Measurements from ENCODE around the gene CNFN.

The CNFN gene

DNA sequence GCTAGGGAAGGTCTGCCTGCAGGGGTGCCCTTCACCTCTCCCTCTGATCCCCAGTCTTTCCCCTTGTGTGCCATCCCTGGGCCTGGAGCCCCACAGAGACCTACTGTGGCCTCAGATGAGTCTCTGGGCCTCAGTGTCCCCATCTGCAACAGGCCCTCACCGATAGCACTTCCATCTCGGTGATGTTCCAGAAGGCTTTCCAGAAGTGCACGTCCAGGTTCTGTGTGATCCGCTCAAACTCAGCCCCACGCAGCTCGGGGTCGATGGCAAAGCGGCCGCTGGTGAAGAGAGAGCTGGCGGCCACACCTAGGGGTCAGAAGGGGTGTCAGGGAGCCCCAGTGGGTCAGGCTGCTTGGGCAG is 17.7 kb upstream of the CNFN start:
- DNase-seq: no peak

DNA sequence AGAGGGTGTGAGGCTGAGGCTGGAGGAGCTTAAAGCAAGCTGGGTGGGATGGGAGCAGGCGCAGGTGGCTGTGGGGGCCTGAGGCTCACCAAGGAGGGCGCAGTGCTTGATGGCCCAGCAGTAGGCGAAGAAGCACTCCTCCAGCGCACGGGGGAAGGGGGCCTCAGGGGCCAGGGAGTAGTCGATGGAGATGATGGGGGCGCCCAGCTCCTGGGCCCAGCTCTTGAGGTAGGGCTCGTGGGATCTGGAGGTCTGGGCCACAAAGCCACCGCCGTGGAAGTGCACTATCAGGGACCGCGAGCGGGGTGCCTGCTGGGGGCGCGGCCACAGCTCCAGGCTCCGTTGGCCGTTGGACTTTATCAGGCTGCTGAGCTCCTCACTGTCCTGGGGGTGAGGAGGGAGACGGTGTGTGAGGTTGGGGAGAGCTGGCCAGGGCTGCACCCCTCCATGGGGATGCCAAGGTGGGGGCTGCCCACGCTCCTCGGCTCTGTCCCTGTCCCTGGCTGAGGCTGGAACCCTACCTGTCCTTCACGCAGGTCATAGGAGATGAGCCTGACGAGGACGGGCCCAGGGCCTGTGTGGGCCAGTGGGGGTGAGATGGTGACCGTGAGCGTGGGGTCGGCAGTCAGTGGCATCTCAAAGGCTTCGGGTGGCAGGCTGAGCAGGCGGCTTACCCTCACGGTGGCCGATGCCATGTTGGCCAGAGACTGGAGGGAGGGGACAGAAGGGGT is 17.2 kb upstream of the CNFN start:
- DNase-seq: no peak

DNA sequence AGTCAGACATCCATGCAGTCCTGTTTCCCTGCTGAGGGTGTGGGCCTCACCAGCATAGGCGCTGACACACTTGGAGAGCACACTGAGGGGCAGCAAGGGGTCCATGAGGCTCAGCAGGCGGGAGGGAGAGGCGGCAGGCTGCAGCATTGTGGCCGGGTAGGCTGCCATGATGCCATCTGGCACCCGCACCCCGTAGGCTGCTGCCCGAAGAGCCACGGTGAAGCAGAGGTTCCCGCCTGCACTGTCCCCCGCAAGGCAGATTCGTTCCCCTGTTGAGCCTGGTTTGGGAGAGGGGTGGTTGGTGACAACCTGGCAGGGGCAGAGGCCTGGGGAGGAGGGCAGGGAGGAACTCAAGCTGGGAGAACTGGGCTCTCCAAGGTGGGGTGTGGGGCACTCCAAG is 16.0 kb upstream of the CNFN start:
- no peak for DNase-seq

DNA sequence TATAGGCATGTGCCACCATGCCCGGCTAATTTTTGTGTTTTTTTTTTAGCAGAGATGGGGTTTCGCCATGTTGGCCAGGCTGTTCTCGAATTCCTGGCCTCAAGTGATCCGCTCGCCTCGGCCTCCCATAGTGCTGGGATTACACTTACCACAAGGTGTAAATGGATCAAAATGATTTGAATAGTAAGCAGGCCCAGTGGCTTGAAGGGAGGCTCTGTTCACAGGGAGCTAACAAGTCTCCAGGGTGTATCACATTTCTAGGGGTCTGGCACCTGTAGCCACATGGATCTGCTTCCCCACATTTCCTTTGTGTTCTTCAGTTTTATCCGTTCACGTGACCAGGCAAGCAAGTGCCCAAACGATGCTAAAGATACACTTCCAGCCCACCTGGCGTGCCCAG is 13.5 kb upstream of the CNFN start:
- no peak for DNase-seq

DNA sequence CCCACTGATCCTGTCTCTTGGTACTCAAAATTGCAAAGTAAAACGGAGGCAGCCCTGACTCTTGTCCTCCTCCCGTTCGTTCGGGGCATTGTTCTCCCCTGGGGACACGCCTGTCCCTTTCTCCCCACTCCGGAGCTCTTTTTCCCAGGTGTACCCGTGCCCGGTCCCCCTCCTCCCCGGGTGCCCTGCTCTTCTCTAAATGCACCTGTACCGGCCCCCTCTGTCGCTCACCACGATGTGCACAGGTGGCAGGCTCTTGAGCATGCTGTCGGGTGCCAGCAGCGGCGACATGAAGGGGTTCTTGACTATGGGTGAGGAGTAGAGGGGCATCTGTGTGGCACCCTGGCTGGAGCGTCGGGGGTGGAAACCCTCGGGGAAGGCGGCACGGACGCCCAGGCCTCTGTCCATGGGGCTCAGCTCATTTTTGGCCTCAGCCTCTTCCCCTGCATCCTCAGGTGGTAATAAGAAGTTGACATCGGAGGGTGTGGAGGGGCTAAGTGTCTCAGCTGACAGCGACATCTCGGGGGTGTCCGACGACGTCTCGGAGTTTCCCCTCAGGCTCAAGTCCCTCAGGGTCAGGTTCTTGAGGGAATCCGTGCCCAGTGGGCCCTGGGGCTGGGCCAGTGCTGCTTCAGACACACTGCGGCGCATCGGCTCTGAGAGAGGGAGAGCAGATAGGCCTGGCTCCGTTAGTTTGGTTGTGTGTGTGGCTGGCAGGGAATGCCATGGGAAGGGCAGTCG is 12.4 kb upstream of the CNFN start:
- DNase-seq: no peak

DNA sequence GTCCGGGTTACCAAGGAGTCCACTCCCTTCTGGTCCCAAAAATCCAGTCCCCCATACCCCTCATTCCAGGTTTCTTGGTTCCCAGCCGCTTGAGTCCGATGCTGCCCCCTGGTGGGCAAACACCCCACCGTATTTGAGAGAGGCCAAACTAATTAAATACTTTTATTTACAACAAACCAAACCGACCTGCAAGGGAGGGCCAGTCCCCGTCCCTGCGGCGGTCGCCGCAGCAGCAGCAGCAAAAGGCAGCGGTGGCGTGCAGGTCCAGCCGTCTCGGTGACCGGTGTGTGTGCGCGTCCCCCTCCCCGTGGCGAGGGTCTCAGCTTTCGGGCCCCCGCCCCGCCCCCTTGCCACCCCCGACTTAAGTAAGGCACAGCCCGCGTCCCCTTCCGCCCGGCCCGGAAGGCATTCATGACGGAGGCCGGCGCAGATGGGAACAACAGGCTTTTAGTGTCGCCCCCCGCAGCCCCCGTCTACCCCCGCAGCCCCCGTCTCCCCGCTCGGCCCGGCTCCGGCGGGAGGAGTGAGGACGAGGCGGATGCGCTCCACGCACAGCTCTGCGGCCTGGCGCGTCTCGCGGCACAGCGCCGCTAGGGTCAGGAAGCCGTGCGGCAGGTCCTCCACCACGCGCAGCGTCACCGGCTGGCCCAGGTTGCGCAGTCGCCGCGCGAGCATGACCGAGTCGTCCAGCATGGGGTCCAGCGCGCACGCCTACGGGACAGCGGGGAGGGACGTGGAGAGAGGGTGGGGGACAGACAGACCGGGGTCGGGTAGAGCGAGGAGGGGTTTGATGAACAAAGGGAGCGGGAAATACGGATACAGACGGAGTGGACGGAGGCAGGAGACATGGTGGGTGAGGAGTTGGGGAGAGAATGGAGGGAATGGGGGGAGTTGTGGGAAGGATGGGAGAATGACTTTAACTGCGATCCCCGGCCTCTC is 11.5 kb upstream of the CNFN start:
- DNase-seq: peak; percentile 60 to 64

DNA sequence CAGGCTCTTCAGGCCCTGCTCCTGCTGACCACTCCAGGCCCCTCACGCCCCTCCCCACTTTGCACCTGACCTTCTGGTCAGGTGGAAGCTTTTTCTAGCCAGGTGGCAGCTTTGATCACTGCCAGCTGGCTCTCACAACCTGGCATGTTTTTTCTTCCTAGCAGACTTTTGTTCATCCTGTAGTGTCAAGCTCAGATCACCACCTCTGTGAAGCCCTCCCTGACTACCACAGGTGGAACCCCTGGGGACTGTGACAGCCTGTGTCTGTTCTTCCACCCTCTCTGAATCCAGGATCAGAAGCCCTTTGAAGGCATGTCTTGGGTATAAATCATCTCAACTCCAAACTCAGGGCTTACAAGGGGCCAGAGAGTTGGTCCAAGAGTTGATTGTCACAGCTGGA is 10.3 kb upstream of the CNFN start:
- no peak for DNase-seq

DNA sequence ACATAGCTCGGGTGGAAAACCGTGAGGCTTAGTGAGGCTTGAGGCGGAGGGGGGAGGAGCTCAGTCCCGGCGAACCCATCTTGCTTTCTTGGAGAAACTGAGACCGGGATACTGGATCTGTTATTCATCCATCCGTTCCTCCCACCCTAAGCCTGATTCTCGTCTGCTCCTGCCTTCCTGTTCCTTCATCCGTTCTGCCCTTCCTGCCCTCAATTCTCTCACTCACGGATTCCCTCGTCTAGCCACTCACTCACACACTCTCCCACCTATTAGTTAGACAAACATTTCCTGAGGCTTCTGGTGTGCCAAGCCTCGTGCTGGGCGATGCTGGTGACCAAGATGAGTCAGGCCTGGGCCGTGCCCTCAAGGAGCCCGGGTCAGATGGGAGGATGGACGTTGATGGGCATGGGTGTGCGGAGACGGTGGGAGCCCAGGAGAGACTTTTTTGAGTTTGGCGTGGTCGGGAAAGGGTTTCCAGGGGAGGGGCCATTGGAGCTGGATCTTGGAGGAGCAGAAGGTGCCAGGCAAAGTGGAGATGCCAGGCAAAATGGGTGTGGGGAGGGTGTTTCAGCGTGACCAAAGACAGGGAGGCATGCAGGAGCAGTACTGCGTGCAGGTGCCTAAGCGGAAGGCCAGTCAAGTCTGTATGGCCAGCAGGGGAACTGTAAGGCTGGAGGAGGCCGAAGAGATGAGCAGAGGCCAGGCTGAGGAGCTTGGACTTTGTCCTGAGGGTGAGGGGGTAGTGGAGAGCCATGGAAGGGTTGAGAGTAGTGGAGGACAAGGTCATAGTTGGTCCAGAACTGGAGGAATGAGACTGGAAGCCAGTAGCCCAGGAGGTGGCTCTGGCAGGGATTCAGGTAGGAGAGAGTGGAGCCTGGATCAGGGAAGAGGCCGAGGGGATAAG is 7.4 kb upstream of the CNFN start:
- DNase-seq: no peak

DNA sequence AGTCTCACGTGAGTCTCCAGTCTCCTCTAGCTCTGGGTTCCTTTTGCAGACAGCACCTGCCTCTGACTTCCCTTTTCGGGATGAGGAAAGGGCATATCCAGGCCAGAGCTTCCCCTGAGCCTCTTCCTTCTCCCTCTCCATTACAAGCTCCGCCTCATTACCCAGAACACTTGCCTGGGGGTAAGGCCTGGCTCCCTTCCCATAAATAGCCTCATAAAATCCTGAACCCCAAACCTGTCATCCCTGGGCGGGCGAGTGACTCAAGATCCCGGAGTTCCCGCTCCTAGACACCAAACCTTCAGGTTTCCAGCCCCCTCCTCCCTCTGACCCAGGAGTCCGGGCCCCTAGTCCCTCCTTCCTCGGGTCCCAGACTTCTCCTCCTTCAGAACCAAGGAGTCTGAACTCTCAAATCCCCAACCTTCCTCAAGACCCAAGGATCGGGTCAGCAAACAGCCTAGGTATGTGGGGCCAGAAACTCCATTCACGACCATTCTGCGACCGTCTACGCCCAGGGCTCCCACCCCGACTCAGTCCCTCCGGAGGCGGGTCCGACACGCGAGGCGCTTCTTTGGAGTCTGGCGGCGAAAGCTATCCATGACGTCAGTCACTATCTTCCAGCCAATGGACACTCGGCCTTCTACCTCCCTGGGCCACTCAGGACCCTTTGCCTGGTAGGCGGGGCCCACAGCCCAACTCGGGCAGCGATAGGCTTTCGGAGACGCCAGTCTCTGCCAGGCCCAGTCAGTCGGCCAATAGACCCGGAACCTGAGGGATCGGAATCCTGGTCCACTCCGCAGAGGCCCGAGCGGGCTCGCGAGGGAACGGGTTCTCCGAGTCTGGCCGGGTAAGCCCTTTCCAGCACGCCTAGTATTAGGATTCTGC is 6.5 kb upstream of the CNFN start:
- peak; percentile 98 for DNase-seq

DNA sequence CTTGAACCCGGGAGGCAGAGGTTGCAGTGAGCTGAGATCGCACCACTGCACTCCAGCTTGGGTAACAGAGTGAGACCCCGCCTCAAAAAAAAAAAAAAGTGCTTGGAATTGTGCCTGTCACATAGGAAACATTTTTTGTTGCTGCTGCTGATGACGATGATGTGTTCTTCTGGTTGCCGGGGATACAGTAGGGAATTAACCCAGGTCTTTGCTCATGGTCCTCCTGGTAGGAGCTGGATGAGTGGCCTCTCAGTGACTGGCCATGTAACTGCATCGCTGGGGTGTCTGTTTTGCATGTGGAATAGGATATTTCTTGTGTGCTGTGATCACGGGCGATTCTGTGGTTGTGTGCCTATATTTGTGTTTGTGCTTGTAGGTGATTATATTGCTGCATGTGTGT is 4.7 kb upstream of the CNFN start:
- DNase-seq: no peak

DNA sequence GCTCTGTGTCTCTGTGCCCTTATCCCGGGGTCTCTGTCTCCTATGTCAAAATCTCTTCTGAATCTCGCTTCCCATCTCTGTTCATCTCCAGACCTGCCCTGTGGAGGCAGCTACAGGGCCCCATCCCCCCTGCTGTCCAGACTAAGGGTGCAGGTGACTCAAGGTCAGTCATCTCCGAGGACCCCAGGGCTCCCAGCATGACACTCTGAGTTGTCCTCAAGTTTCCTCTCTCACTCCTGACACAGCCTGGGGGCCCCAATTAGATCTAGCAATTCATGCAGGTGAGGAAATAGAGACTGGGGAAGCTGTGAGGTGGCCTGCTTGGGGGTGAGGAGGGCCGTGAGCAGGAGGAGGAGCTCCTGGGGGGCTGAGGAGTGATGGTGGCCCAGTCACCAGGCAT is 2.1 kb upstream of the CNFN start:
- DNase-seq: no peak

DNA sequence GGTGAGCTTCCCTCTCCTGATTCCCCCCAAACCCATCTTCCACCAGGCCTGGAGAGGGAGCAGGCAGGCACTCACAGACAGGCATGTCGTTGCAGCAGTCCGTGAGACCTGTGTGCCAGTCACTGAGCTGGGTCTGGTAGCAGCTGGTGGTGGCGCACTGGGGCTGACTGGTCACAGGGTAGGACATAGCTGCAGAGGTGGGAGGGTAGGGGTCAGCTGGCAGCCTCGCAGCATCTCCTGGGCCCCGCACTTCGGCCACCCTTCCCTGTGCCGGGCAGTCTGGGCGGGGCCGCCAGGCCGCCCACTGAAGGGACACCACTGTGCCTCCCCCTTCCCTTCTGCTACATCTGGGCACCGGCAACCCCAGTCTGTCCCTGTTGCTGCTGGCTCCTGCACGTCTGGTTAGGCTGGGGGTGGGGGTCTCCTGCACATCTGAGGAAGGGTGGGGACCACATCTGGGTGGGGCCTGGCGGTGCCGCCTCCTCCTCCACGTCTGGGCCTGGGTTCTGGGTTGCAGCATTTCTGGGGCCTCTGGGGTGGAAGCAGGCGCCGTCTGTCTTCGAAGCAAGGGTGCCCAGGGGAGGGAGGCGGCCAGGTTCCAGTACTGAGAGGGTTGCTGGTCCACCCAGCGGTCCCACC is 1.1 kb downstream of the CNFN start:
- no peak for DNase-seq

DNA sequence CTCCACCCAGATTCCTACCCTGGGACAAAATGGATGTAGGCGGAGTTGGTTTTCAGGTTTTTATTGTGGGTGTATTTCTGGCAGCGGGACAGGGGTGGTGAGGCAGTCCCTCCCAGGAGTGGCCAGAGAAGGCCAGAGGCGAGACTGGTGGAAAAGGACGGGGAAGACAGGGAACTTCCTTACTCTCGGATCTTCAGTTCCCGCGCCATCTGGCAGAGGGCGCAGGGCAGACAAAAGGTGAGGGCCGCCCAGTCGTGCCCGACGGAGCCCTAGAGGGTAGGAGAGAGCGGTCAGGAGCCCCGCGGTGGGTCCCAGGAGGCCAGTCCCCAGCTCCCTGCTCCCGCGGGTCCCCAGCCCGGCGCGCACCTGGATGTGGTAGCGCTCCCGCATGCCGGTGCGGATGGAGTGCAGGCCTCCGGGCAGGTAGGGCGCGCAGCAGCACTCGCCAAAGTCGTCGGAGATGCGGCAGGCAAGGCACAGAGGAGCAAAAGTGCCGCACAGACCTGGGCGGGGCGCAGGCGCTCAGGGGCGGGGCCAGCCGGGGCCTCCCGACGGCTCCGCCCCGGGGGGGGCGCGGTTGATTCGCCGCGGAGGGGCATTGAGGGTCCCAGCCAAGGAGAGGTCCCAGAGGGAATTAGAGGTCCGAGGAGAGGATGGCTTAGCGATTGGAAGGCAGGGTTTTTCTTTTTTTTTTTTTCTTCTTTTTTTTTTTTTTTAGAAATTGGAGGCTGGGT is 3.0 kb downstream of the CNFN start:
- peak; percentile 73 to 82 for DNase-seq

DNA sequence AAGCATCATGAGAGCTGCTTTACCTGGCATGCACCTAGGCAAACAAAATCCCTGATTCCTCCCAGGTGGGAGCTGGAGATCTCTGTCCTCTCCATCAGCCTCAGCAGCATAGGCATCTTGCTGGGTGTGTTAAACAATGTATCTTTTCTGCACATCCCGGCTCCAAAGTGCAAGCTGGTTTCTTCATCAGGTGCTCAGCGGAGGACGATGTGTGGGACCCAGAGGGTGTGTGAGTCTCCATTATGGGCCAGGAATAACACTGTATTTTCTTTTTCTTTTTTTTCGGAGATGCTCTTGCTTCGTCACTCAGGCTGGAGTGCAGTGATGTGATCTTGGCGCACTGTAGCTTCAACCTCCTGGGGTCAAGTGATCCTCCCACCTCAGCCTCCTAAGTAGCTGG is 9.9 kb downstream of the CNFN start:
- no peak for DNase-seq

DNA sequence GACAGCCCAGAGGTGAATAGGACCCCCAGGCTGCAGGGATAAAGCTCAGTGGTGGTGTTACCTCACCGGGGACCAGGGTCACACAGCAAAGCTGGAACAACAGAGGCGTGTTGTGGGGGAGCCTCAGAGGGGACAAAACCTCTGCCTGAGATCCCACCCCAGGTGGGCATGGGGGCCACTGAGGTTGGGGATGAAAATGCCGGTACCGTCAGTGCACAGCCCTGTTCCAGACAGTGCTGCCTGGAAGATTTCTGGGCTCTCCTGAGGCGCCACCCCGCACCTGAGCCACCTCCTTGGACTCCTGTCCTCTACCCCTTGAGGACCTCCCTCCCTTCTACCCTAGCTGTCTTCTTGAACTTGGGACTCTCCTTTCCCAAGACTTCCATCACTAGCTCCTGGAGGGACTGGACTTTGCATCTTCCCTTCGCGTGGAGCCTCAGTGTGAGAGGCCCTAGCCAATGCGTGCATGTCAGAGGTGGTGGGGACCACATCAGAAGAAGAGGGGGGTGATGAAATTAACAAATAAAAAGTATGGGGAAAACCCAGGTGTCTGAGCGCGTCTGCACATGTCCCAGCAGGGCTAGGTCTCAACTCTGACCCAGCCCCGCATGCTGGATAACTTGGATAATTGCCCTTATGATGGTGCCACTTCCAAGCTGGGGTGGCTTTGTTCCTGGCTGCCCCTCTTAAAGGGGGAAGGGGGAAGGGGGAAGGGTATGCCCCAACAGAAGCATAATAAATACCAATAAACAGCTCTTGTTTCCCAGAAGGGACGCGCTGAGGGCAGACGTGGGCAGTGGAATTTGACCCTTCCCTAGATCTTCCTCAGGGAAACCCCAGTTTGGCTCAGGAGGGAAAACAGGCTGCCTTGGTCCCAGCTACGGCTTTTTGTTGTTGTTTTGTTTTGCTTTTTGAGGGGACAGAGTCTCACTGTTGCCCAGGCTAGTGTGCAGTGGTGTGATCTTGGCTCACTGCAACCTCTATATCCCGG is 11.6 kb downstream of the CNFN start:
- no peak for DNase-seq

DNA sequence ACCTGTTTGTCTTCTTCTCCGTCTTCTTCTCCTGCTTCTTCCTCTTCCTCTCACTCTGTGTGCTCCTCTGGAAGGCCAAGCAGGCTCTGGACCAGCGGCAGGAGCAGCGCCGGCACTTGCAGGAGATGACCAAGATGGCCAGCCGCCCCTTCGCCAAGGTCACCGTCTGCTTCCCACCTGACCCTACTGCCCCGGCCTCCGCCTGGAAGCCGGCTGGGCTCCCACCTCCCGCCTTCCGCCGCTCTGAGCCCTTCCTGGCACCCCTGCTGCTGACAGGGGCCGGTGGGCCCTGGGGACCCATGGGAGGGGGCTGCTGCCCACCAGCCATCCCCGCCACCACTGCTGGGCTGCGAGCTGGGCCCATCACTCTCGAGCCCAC is 13.9 kb downstream of the CNFN start:
- DNase-seq: no peak

DNA sequence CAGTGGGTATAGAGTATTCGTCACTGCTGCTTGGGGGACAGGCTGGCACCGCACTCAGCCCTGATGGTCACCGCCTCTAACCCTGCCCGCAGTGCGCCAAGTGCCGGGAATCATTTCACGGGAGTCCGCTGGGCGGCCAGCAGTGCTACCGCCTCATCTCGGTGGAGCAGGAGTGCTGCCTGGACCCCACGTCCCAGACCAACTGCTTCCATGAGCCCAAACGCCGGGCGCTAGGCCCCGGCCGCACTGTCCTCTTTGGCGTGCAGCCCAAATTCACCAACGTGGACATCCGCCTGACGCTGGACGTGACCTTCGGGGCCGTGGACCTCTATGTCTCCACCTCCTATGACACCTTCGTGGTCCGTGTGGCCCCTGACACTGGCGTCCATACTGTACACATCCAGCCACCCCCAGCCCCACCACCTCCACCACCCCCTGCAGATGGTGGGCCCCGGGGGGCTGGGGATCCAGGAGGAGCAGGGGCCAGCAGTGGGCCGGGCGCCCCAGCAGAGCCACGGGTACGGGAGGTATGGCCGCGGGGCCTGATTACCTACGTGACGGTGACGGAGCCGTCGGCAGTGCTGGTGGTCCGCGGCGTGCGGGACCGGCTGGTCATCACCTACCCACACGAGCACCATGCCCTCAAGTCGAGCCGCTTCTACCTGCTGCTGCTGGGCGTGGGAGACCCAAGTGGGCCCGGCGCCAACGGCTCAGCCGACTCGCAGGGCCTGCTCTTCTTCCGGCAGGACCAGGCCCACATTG is 14.5 kb downstream of the CNFN start:
- DNase-seq: no peak

DNA sequence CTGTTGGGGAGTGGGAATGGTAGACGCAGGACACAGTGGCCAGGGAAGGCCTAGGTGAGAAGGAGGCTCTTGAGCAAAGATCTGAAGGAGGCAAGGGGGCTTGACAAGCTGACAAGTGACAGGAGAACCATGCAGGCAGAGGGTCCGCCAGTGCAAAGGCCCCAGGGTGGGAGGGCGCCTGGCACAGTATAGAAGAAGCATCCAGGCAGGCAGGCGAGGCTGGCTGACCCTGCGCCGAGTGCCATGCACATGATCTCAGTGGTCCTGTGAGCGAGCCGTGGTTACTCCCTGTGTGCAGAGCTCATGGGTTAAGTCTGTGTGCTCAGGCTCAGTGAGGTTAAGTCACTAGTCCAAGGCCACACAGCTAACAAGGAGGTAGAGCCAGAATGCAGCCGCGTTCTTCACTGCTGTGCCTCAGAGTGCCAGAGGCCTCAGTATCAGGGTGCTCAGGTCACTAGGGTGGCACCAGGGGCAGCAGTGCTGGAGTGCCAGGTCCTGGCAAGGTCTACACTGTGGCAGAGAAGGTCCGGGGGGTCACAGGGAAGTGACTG is 15.2 kb downstream of the CNFN start:
- no peak for DNase-seq
